ENCODE measurements around the gene IL19.

IL19 gene

GRCh38 chr1:206823727-206824126 lies 53.2 kb downstream of the IL19 start:
- no peak overlapping the region for H3K4me3 ChIP-seq (replicated peaks; ENCODE audit: insufficient read depth, low read length)
- no peak for DNase-seq (ENCODE audit: low read depth in 1 of 2, low spot score in 1 of 2)
- no peaks in the 10 kb centered on the region for H3K27me3 ChIP-seq (ENCODE audit: insufficient read depth, poor library complexity, severe bottlenecking)
- TF ChIP-seq POLR2AphosphoS5 (IDR thresholded peaks at IDR 0.05; ENCODE audit: low read depth) = no peak
- no peak for TF ChIP-seq CTCF (IDR thresholded peaks at IDR 0.05; ENCODE audit: insufficient read depth, low read length)
- TF ChIP-seq REST (IDR thresholded peaks at IDR 0.05; ENCODE audit: insufficient replicate concordance, low read depth) = no peak
- no peak for TF ChIP-seq SPI1 (IDR thresholded peaks at IDR 0.05; ENCODE audit: borderline replicate concordance, low read depth)
- no peak for TF ChIP-seq GABPA (IDR thresholded peaks at IDR 0.05; ENCODE audit: low read depth)
- H3K27ac ChIP-seq (replicated peaks) = no peak overlapping the region

GRCh38 chr1:206824331-206824730 lies 53.8 kb downstream of the IL19 start:
- peak; percentile 92 for TF ChIP-seq SPI1 (IDR thresholded peaks at IDR 0.05; ENCODE audit: borderline replicate concordance, low read depth)
- TF ChIP-seq GABPA (IDR thresholded peaks at IDR 0.05; ENCODE audit: low read depth) = no peak
- H3K27ac ChIP-seq (replicated peaks) = peak overlapping the region; percentile 6; the same call in 1 of the 2 replicates
- no peak overlapping the region for H3K4me3 ChIP-seq (replicated peaks; ENCODE audit: insufficient read depth, low read length)
- H3K27me3 ChIP-seq (ENCODE audit: insufficient read depth, poor library complexity, severe bottlenecking) = no peaks in the 10 kb centered on the region
- no peak for DNase-seq (ENCODE audit: low read depth in 1 of 2, low spot score in 1 of 2)

- DNase-seq (ENCODE audit: low read depth in 1 of 2, low spot score in 1 of 2) = no peak
- no peaks in the 10 kb centered on the region for H3K27me3 ChIP-seq (ENCODE audit: insufficient read depth, poor library complexity, severe bottlenecking)
- no peak overlapping the region for H3K4me3 ChIP-seq (replicated peaks; ENCODE audit: insufficient read depth, low read length)
- TF ChIP-seq REST (IDR thresholded peaks at IDR 0.05; ENCODE audit: insufficient replicate concordance, low read depth) (no peak), POLR2AphosphoS5 (IDR thresholded peaks at IDR 0.05; ENCODE audit: low read depth) (no peak), SPI1 (IDR thresholded peaks at IDR 0.05; ENCODE audit: borderline replicate concordance, low read depth) (no peak), CTCF (IDR thresholded peaks at IDR 0.05; ENCODE audit: insufficient read depth, low read length) (no peak), GABPA (IDR thresholded peaks at IDR 0.05; ENCODE audit: low read depth) (no peak)
- no peak overlapping the region for H3K27ac ChIP-seq (replicated peaks)
Observed at GRCh38 chr1:206826394-206826793, 55.8 kb downstream of the IL19 start.

- no peak for DNase-seq (ENCODE audit: low read depth in 1 of 2, low spot score in 1 of 2)
- no peak overlapping the region for H3K4me3 ChIP-seq (replicated peaks; ENCODE audit: insufficient read depth, low read length)
- no peaks in the 10 kb centered on the region for H3K27me3 ChIP-seq (ENCODE audit: insufficient read depth, poor library complexity, severe bottlenecking)
- H3K27ac ChIP-seq (replicated peaks) = no peak overlapping the region
- TF ChIP-seq CTCF (IDR thresholded peaks at IDR 0.05; ENCODE audit: insufficient read depth, low read length) = no peak
- TF ChIP-seq GABPA (IDR thresholded peaks at IDR 0.05; ENCODE audit: low read depth) = no peak
- TF ChIP-seq REST (IDR thresholded peaks at IDR 0.05; ENCODE audit: insufficient replicate concordance, low read depth) = no peak
- no peak for TF ChIP-seq POLR2AphosphoS5 (IDR thresholded peaks at IDR 0.05; ENCODE audit: low read depth)
- TF ChIP-seq SPI1 (IDR thresholded peaks at IDR 0.05; ENCODE audit: borderline replicate concordance, low read depth) = no peak
Observed at GRCh38 chr1:206828061-206828460, 57.5 kb downstream of the IL19 start.
